ENCODE measurements around the gene GOLGA8A.
"Not testable (repeated sequence)": the region's sequence is repeated elsewhere in the genome, so short reads cannot be mapped to it uniquely, and the experiment has no call there.

Gene GOLGA8A

DNA sequence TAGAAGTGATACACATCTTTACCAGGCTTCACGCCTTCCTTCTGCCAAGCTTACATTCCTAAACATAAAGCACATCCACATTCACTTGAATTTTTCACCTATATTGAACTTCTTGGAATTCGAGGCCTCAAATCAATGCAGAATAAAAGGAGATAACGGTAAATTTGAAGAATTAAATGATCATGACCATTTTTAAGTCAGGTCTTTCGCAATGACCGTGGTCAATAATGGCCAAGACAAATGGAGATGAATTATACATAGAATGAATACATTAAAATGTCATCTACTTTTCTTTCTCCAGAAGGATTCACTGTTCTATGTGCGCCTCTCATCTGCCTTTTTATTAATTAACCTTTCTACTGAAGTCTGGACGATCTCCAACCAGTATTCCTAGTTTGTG is 5.3 kb upstream of the GOLGA8A start:
- Histone ChIP-seq H3K27ac (ENCODE audit: low read depth, low read length) (no peak overlapping the region), H3K27me3 (ENCODE audit: control insufficient read depth in 1 of 2, insufficient read depth in 2 of 2, low read length in 2 of 2) (peaks cover 0 to 4% of the 10 kb centered on the region in 2 donors), H3K9ac (ENCODE audit: low read depth in 1 of 2, low read length in 2 of 2) (no peak overlapping the region), H3K4me1 (ENCODE audit: control insufficient read depth in 1 of 2, insufficient read depth in 2 of 2, low read length in 2 of 2) (no peaks in the 10 kb centered on the region), H3K36me3 (ENCODE audit: control insufficient read depth in 1 of 2, insufficient read depth in 2 of 2, low read length in 2 of 2) (no peaks in the 10 kb centered on the region), H3K9me3 (ENCODE audit: control insufficient read depth in 1 of 2, low read length in 2 of 2) (no peaks in the 10 kb centered on the region), H3K4me3 (ENCODE audit: low read depth in 1 of 2, low read length in 2 of 2) (no peak overlapping the region)

DNA sequence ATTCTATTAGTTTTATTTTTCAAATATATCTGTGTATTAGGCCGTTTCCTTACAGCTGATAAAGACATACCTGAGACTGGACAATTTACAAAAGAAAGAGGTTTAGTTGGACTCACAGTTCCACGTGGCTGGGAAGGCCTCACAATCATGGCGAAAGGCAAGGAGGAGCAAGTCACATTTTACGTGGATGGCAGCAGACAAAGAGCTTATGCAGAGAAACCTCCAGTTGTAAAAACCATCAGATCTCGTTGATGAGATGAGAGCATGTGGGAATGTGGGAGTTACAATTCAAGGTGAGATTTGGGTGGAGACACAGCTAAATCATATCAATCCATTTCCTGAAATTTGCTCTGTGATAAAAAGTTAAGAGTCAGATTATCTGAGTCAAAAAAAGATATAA is 2.3 kb upstream of the GOLGA8A start:
- Histone ChIP-seq H3K4me1 (ENCODE audit: control insufficient read depth in 1 of 2, insufficient read depth in 2 of 2, low read length in 2 of 2) (peaks cover 0 to 10% of the 10 kb centered on the region in 2 donors), H3K9me3 (ENCODE audit: control insufficient read depth in 1 of 2, low read length in 2 of 2) (no peaks in the 10 kb centered on the region), H3K4me3 (ENCODE audit: low read depth in 1 of 2, low read length in 2 of 2) (no peak overlapping the region), H3K36me3 (ENCODE audit: control insufficient read depth in 1 of 2, insufficient read depth in 2 of 2, low read length in 2 of 2) (no peaks in the 10 kb centered on the region), H3K27me3 (ENCODE audit: control insufficient read depth in 1 of 2, insufficient read depth in 2 of 2, low read length in 2 of 2) (peaks cover 0 to 4% of the 10 kb centered on the region in 2 donors), H3K27ac (ENCODE audit: low read depth, low read length) (no peak overlapping the region), H3K9ac (ENCODE audit: low read depth in 1 of 2, low read length in 2 of 2) (no peak overlapping the region)

DNA sequence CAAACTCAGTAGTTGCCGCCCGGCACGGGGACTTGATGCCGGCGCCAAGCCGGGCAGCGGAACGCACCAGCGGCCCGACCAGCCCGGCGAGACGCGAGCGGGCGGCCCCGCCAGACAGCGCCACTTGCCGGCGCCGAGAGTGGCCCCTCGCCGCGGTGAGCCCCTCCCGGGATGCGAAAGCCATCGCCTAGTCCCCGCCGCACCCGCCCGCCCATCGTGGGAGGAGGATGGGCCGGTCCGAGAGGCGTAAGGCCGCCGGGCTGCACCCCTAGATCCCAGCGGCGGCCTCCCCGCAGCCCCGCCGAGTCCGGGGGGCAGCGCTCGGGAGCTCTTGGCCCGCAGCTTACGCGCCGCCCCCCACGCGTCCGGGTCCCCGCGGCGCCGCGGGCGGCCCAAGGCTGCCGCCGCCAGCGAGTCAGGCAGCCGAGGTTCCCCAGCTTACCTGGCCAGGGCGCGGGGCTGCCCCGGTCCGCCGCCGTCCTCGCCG is 609 bp downstream of the GOLGA8A start:
- Histone ChIP-seq H3K4me1 (ENCODE audit: control insufficient read depth in 1 of 2, insufficient read depth in 2 of 2, low read length in 2 of 2) (peaks cover 0 to 10% of the 10 kb centered on the region in 2 donors), H3K27ac (ENCODE audit: low read depth, low read length) (no peak overlapping the region), H3K4me3 (ENCODE audit: low read depth in 1 of 2, low read length in 2 of 2) (peak overlapping the region; percentile 65 to 71), H3K36me3 (ENCODE audit: control insufficient read depth in 1 of 2, insufficient read depth in 2 of 2, low read length in 2 of 2) (peaks cover 0 to 13% of the 10 kb centered on the region in 2 donors), H3K9ac (ENCODE audit: low read depth in 1 of 2, low read length in 2 of 2) (peak overlapping the region; percentile 33 to 43), H3K27me3 (ENCODE audit: control insufficient read depth in 1 of 2, insufficient read depth in 2 of 2, low read length in 2 of 2) (no peaks in the 10 kb centered on the region), H3K9me3 (ENCODE audit: control insufficient read depth in 1 of 2, low read length in 2 of 2) (no peaks in the 10 kb centered on the region)

DNA sequence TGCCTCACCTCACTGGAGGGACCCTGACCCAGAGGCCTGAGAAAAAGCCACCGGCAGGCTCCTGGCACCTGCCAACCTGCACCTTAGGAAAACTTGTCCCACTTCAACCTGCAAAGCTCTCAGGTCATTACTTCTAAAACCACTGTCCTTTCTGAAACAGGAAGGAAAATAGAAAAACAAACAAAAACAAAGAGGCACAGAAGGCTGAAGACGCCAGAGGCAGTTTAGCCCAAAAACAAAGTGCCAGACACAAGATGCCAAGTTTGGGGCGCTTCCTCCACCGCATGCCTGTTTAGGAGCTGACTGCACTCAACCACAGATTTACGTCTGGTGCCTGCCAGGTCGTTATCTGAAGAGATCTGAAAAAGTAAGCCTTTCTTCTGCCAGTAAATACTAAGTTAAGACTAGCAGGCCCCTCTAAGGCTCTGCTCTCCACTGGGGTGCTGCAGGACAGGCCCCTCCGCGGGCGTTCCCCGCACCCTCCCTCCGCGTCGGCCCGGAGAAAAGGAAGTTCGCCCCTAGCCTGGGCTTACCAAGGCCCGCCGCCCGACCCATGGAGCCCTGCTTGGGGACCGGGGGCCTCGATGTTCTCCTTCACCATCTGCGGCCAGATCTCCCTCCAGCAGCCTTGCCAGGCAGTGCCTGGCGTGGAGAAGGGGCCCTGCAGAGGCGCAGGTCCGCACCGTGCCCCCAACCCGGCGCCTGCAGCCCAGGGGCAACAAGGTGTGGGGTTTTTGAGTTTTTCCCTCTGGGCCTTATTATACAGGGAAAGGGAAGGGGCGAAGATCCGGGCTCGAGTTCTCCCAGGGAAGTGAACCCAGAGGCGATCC is 1.3 kb downstream of the GOLGA8A start:
- Histone ChIP-seq H3K9ac (ENCODE audit: low read depth in 1 of 2, low read length in 2 of 2) (peak overlapping the region; percentile 33 to 43), H3K4me3 (ENCODE audit: low read depth in 1 of 2, low read length in 2 of 2) (peak overlapping the region; percentile 65 to 71), H3K27me3 (ENCODE audit: control insufficient read depth in 1 of 2, insufficient read depth in 2 of 2, low read length in 2 of 2) (no peaks in the 10 kb centered on the region), H3K9me3 (ENCODE audit: control insufficient read depth in 1 of 2, low read length in 2 of 2) (no peaks in the 10 kb centered on the region), H3K36me3 (ENCODE audit: control insufficient read depth in 1 of 2, insufficient read depth in 2 of 2, low read length in 2 of 2) (peaks cover 0 to 15% of the 10 kb centered on the region in 2 donors), H3K4me1 (ENCODE audit: control insufficient read depth in 1 of 2, insufficient read depth in 2 of 2, low read length in 2 of 2) (peaks cover 0 to 10% of the 10 kb centered on the region in 2 donors), H3K27ac (ENCODE audit: low read depth, low read length) (no peak overlapping the region)

DNA sequence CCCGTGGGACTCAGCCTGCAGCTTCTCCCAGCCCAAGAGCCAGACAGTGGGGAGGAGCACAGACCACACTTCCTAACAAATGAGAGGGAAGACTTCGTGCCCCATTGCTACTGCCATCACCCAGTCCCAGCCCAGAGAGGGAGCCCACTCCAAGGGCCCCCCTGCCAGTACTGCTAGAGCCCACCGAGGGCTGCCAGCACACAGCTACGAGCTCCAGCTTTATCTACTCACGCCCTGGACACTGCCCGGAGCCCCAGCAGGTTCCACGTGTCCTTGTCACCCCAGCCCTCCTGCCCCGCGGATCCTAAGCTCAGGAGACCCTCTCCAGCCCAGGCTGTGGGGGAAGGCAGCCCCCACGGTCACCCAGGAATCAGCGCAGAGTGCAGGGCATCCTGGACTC is 1.9 kb downstream of the GOLGA8A start:
- Histone ChIP-seq H3K27me3 (ENCODE audit: control insufficient read depth in 1 of 2, insufficient read depth in 2 of 2, low read length in 2 of 2) (no peaks in the 10 kb centered on the region), H3K4me3 (ENCODE audit: low read depth in 1 of 2, low read length in 2 of 2) (peak overlapping the region in 1 of 2 donors; percentile 71), H3K9me3 (ENCODE audit: control insufficient read depth in 1 of 2, low read length in 2 of 2) (no peaks in the 10 kb centered on the region), H3K4me1 (ENCODE audit: control insufficient read depth in 1 of 2, insufficient read depth in 2 of 2, low read length in 2 of 2) (peaks cover 0 to 10% of the 10 kb centered on the region in 2 donors), H3K36me3 (ENCODE audit: control insufficient read depth in 1 of 2, insufficient read depth in 2 of 2, low read length in 2 of 2) (peaks cover 0 to 15% of the 10 kb centered on the region in 2 donors), H3K27ac (ENCODE audit: low read depth, low read length) (no peak overlapping the region), H3K9ac (ENCODE audit: low read depth in 1 of 2, low read length in 2 of 2) (no peak overlapping the region)

DNA sequence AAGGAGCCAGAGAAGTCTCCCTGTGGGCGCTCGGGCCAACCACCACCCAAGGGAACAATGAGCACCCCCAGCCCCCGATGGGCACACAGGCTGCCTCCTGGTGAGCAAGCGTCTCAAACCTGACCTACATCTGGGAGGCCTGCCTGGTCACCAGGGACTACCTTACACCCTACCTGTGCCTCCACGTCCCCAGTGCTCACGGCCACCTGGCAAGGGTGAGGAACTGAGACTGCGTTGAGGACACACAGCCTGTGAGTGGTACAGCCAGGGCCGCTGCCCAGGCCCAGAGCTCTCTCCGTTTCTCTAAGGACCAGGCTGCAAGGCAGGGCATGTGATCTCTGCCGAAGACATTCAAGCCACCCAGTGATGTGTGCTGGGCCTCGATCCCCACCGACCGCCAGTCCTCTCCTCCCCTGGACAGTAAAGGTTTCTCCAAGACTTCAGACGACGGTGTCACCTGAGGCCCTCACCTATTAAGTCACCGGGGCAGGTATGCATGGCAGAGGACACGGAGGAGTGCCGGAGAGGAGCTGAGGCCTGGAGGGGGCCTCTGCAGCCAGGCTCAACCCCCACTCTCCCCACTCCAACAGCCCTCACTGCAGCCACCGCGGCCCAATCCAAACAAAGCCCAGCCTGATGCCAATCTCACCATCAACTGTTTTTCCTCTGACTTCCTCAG is 2.8 kb downstream of the GOLGA8A start:
- Histone ChIP-seq H3K9ac (ENCODE audit: low read depth in 1 of 2, low read length in 2 of 2) (no peak overlapping the region), H3K27me3 (ENCODE audit: control insufficient read depth in 1 of 2, insufficient read depth in 2 of 2, low read length in 2 of 2) (no peaks in the 10 kb centered on the region), H3K27ac (ENCODE audit: low read depth, low read length) (no peak overlapping the region), H3K4me3 (ENCODE audit: low read depth in 1 of 2, low read length in 2 of 2) (no peak overlapping the region), H3K36me3 (ENCODE audit: control insufficient read depth in 1 of 2, insufficient read depth in 2 of 2, low read length in 2 of 2) (peaks cover 0 to 15% of the 10 kb centered on the region in 2 donors), H3K4me1 (ENCODE audit: control insufficient read depth in 1 of 2, insufficient read depth in 2 of 2, low read length in 2 of 2) (peaks cover 0 to 10% of the 10 kb centered on the region in 2 donors), H3K9me3 (ENCODE audit: control insufficient read depth in 1 of 2, low read length in 2 of 2) (no peaks in the 10 kb centered on the region)

DNA sequence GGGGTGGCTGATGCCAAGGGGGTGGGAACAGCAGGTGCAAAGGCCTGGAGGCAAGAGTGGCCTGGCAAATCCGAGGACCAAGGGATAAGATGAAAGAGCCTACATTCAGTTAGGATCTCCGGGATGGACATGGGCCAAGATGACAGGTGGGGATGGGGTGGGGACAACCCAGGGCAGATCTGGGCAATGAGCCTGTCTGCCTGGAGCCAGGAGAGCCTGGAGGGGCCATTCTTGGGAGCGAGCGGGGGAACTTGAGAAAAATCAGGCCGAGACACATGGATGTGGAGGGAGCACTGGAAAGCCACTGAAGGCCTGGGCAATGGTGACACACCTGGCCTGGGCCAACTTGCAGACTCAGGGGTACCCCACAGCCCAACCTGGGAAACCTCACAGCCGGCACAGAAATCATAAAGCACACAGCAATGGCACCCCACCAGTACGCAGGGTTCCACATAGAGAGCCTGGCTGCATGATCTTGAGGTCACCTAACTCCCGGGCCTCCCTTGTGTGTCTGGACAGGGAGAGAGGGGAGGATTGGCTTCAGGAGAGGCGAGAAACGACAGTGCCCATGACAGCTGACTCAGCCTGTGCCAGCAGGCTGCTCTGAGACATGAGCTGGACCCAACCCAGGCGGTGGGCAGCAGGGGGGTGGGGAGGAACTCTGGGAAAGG is 3.5 kb downstream of the GOLGA8A start:
- H3K9ac ChIP-seq (ENCODE audit: low read depth in 1 of 2, low read length in 2 of 2); H3K4me1 ChIP-seq (ENCODE audit: control insufficient read depth in 1 of 2, insufficient read depth in 2 of 2, low read length in 2 of 2); H3K4me3 ChIP-seq (ENCODE audit: low read depth in 1 of 2, low read length in 2 of 2); H3K9me3 ChIP-seq (ENCODE audit: control insufficient read depth in 1 of 2, low read length in 2 of 2); H3K27ac ChIP-seq (ENCODE audit: low read depth, low read length); H3K27me3 ChIP-seq (ENCODE audit: control insufficient read depth in 1 of 2, insufficient read depth in 2 of 2, low read length in 2 of 2): not testable (repeated sequence)
- H3K36me3 ChIP-seq (ENCODE audit: control insufficient read depth in 1 of 2, insufficient read depth in 2 of 2, low read length in 2 of 2): peaks cover 0 to 15% of the 10 kb centered on the region in 2 donors

DNA sequence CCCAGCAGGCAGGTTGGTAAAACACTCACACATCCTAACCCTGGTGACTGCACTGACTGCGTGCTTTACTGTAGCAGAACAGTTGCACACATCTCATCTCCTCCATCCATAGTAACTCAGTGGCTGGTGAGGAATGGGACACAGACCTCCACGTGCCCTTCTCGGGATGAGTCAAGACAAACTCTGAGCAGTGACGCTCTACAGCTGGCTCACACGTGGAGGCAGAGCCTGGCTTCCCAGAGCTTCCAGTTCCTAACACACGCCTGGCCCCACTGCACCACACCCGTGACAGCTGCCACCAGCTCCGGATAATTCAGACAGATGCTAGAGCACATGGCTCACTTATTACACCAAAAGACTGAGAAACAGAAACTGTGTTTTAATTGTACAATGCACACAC is 7.0 kb downstream of the GOLGA8A start:
- peaks cover 0 to 18% of the 10 kb centered on the region in 2 donors for H3K36me3 ChIP-seq (ENCODE audit: control insufficient read depth in 1 of 2, insufficient read depth in 2 of 2, low read length in 2 of 2)
- H3K9me3 ChIP-seq (ENCODE audit: control insufficient read depth in 1 of 2, low read length in 2 of 2); H3K4me3 ChIP-seq (ENCODE audit: low read depth in 1 of 2, low read length in 2 of 2); H3K9ac ChIP-seq (ENCODE audit: low read depth in 1 of 2, low read length in 2 of 2); H3K27me3 ChIP-seq (ENCODE audit: control insufficient read depth in 1 of 2, insufficient read depth in 2 of 2, low read length in 2 of 2); H3K4me1 ChIP-seq (ENCODE audit: control insufficient read depth in 1 of 2, insufficient read depth in 2 of 2, low read length in 2 of 2); H3K27ac ChIP-seq (ENCODE audit: low read depth, low read length): not testable (repeated sequence)

DNA sequence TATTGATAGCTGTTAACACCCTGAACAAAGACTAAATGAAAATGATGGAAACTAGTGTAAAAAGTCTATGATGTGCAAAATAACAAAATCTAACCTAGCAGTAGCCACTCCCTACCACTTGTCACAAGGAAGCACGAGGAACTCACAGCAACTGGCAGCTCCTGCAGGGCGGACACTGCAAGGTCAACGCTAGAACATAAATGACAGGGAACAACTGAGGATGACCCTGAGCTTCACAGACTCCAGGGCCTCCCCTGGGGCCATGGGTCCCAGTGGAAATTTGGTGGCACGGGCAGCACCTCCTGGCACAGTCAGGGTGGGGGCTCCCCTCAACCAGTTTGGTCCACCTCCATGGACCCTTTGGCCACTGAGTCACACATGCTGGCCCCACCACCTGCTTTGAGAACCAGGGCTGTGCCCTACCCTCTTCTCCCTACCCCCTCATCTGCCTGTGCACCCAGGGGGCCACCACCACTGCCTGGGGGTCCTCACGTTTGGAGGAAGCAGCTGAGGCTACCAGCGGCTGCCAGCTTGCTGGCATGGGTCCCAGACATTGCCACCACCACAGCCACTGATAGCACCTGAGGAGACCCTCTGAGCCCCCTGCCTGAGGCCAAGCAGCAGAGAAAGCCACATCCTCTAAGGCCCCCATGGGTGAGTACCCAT is 14.1 kb downstream of the GOLGA8A start:
- H3K36me3 ChIP-seq (ENCODE audit: control insufficient read depth in 1 of 2, insufficient read depth in 2 of 2, low read length in 2 of 2); H3K27ac ChIP-seq (ENCODE audit: low read depth, low read length); H3K4me1 ChIP-seq (ENCODE audit: control insufficient read depth in 1 of 2, insufficient read depth in 2 of 2, low read length in 2 of 2); H3K27me3 ChIP-seq (ENCODE audit: control insufficient read depth in 1 of 2, insufficient read depth in 2 of 2, low read length in 2 of 2); H3K9me3 ChIP-seq (ENCODE audit: control insufficient read depth in 1 of 2, low read length in 2 of 2); H3K4me3 ChIP-seq (ENCODE audit: low read depth in 1 of 2, low read length in 2 of 2); H3K9ac ChIP-seq (ENCODE audit: low read depth in 1 of 2, low read length in 2 of 2): not testable (repeated sequence)

Measured in duodenal mucosa (tissue), 2 donors.